ENCODE results near the gene DPF3. TPM values are rescaled to one million over a fixed set of nuclear protein-coding genes. Genes with fewer than 3 reads are reported as not detected.

DPF3 gene
- total RNA-seq, 2 experiments from 2014 or later: 0.27 to 0.31 TPM

DNA sequence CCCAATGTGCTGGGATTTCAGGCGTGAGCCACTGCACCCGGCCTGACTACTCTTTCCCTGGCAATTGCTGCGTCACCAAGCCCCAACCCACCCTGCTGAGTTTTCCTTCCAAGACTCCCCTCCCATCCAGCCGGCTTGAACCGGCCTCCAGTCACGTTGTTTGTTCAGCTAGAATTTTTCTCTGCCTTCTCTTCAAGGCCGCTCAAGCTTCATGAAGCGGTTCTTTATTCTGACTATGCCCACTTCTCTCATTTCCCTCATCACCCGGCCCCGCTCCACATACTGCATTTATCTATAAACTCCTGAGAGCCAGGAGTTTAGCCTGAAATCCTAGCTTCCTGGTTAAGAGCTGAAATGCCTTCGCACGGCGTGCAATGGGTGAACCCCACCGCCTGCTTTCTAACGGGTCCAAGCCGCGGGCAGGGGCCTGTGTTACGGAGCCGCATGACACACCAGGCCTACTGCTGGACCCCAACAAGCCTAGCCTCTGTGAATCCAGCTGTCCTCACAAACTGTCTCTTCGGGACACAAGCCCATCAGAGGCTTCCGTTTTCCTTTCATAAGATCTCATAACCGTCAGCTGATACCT is 31.4 kb upstream of the DPF3 start:
- ATAC-seq (ENCODE audit: poor library complexity) (no peak), DNase-seq (peak in 1 of 14 experiments; percentile 36)
- Histone ChIP-seq H3K4me1 (ENCODE audit: insufficient read depth, low read length) (peaks cover 20% of the 10 kb centered on the region), H3K4me3 (ENCODE audit: low read length) (peak overlapping the region; percentile 81), H3K36me3 (ENCODE audit: insufficient read depth, low read length) (no peaks in the 10 kb centered on the region), H3K9me3 (ENCODE audit: control insufficient read depth in 1 of 2, insufficient read depth in 1 of 2, low read length in 2 of 2) (no peaks in the 10 kb centered on the region), H3K27ac (ENCODE audit: low read depth in 1 of 2, low read length in 2 of 2) (peak overlapping the region in 1 of 2 donors; percentile 23), H3K27me3 (ENCODE audit: control insufficient read depth in 1 of 2, insufficient read depth in 2 of 2, low read length in 2 of 2) (no peaks in the 10 kb centered on the region)
- peaks cover 6% of the 10 kb centered on the region for H3K27me3 Mint-ChIP-seq
- CTCF ChIA-PET: interaction anchor here (0.8 to 1.0 kb wide), 2 partner anchors 20 to 23 kb away, joined by 3 read pairs; no protein-coding TSS in a partner anchor
- no peak overlapping the region for H3K27ac Mint-ChIP-seq
- TF ChIP-seq, protein P1, sequence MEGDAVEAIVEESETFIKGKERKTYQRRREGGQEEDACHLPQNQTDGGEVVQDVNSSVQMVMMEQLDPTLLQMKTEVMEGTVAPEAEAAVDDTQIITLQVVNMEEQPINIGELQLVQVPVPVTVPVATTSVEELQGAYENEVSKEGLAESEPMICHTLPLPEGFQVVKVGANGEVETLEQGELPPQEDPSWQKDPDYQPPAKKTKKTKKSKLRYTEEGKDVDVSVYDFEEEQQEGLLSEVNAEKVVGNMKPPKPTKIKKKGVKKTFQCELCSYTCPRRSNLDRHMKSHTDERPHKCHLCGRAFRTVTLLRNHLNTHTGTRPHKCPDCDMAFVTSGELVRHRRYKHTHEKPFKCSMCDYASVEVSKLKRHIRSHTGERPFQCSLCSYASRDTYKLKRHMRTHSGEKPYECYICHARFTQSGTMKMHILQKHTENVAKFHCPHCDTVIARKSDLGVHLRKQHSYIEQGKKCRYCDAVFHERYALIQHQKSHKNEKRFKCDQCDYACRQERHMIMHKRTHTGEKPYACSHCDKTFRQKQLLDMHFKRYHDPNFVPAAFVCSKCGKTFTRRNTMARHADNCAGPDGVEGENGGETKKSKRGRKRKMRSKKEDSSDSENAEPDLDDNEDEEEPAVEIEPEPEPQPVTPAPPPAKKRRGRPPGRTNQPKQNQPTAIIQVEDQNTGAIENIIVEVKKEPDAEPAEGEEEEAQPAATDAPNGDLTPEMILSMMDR (IDR thresholded peaks at IDR 0.05): no peak
- H3K4me1 Mint-ChIP-seq (ENCODE audit: low read depth): peaks cover 16% of the 10 kb centered on the region
- H3K36me3 Mint-ChIP-seq (ENCODE audit: low read depth): peaks cover 4% of the 10 kb centered on the region
- intact Hi-C loops (cut with DNase I, micrococcal nuclease): loop anchor here in 1 of 2 experiments (2.0 to 10.0 kb wide), 4 partner anchors 30 to 1570 kb away; partner anchors contain the start of genes ALDH6A1, DPF3, ISCA2 and LIN52
- no peaks in the 10 kb centered on the region for H3K9me3 Mint-ChIP-seq
- POLR2A ChIA-PET: interaction anchor here (0.9 to 2.3 kb wide), 3 partner anchors 8 to 133 kb away, joined by 3 to 9 read pairs (median 3); partner anchors contain the start of genes DPF3 and RBM25
- H3K4me3 Mint-ChIP-seq: peak overlapping the region; percentile 97

GRCh38 chr14:72924337-72924736 is 30.4 kb upstream of the DPF3 start:
- Histone ChIP-seq H3K4me1 (ENCODE audit: insufficient read depth, low read length) (peaks cover 20% of the 10 kb centered on the region), H3K36me3 (ENCODE audit: insufficient read depth, low read length) (no peaks in the 10 kb centered on the region), H3K9me3 (ENCODE audit: control insufficient read depth in 1 of 2, insufficient read depth in 1 of 2, low read length in 2 of 2) (no peaks in the 10 kb centered on the region), H3K27me3 (ENCODE audit: control insufficient read depth in 1 of 2, insufficient read depth in 2 of 2, low read length in 2 of 2) (peaks cover 2 to 4% of the 10 kb centered on the region in 2 experiments), H3K4me3 (ENCODE audit: low read length) (no peak overlapping the region), H3K27ac (ENCODE audit: low read depth in 1 of 2, low read length in 2 of 2) (no peak overlapping the region)
- peaks cover 13% of the 10 kb centered on the region for H3K27me3 Mint-ChIP-seq
- peak overlapping the region; percentile 20 for H3K4me3 Mint-ChIP-seq
- ChIA-PET CTCF (interaction anchor here (1.0 kb wide), 1 partner anchor 19 kb away, joined by 3 read pairs; no protein-coding TSS in a partner anchor), POLR2A (interaction anchor here (0.6 kb wide), 1 partner anchor 31 kb away, joined by 3 read pairs; the partner anchor contains the start of gene DPF3)
- H3K36me3 Mint-ChIP-seq (ENCODE audit: low read depth): peaks cover 4% of the 10 kb centered on the region
- no peak for ATAC-seq (ENCODE audit: poor library complexity)
- H3K27ac Mint-ChIP-seq: no peak overlapping the region
- TF ChIP-seq, protein P1 (IDR thresholded peaks at IDR 0.05): no peak
- H3K4me1 Mint-ChIP-seq (ENCODE audit: low read depth): peaks cover 13% of the 10 kb centered on the region
- intact Hi-C loops (cut with DNase I, micrococcal nuclease): loop anchor here in 1 of 2 experiments (2.0 to 10.0 kb wide), 3 partner anchors 30 to 1570 kb away; partner anchors contain the start of genes ALDH6A1, DPF3, ISCA2 and LIN52
- H3K9me3 Mint-ChIP-seq: no peaks in the 10 kb centered on the region
- no peak for DNase-seq

GRCh38 chr14:72921396-72921795 is 27.5 kb upstream of the DPF3 start:
- Mint-ChIP-seq H3K36me3 (ENCODE audit: low read depth) (peaks cover 3% of the 10 kb centered on the region), H3K9me3 (no peaks in the 10 kb centered on the region), H3K4me1 (ENCODE audit: low read depth) (peaks cover 8% of the 10 kb centered on the region), H3K27ac (no peak overlapping the region), H3K4me3 (no peak overlapping the region), H3K27me3 (peaks cover 13% of the 10 kb centered on the region)
- ATAC-seq (ENCODE audit: poor library complexity): no peak
- no peaks in the 10 kb centered on the region for H3K9me3 ChIP-seq (ENCODE audit: control insufficient read depth in 1 of 2, insufficient read depth in 1 of 2, low read length in 2 of 2)
- no peaks in the 10 kb centered on the region for H3K36me3 ChIP-seq (ENCODE audit: insufficient read depth, low read length)
- ChIA-PET CTCF (no interaction called here), POLR2A (no interaction called here)
- intact Hi-C loops (cut with DNase I, micrococcal nuclease): loop anchor here in 1 of 2 experiments (10.0 kb wide), 2 partner anchors 1163 to 1573 kb away; partner anchors contain the start of genes ALDH6A1, ISCA2, LIN52 and NPC2
- H3K4me3 ChIP-seq (ENCODE audit: low read length): no peak overlapping the region
- H3K27me3 ChIP-seq (ENCODE audit: control insufficient read depth in 1 of 2, insufficient read depth in 2 of 2, low read length in 2 of 2): peaks cover 2 to 4% of the 10 kb centered on the region in 2 experiments
- H3K27ac ChIP-seq (ENCODE audit: low read depth in 1 of 2, low read length in 2 of 2): no peak overlapping the region
- no peak for DNase-seq
- peaks cover 6% of the 10 kb centered on the region for H3K4me1 ChIP-seq (ENCODE audit: insufficient read depth, low read length)
- TF ChIP-seq, protein P1 (IDR thresholded peaks at IDR 0.05): no peak
